ENCODE data around the gene GRID1. TPM values are rescaled to one million over a fixed set of nuclear protein-coding genes. Genes with fewer than 3 reads are reported as not detected.

Gene GRID1
- total and polyA plus RNA-seq, 9 of the 15 experiments (the other 6 are each of a cell fraction or from before 2014, with no cell fraction given) = 0.01 to 7.2 (median 1.2) TPM

- no peak for TF ChIP-seq ATF3 (IDR thresholded peaks at IDR 0.05)
- TF ChIP-seq ATF3 (CRISPR knock-in tag; conservative IDR thresholded peaks at IDR 0.05) = no peak
- TF ChIP-seq ARID4B (CRISPR knock-in tag; IDR thresholded peaks at IDR 0.05) = no peak
Observed at GRCh38 chr10:85874208-85874607, 492.4 kb downstream of the GRID1 start (continued).

GRCh38 chr10:85873063-85873462 is 493.5 kb downstream of the GRID1 start:
- DNase-seq (ENCODE audit: extremely low read depth in 1 of 4, low spot score in 3 of 4) = no peak
- no peak overlapping the region for H2AFZ ChIP-seq (ENCODE audit: low read depth, low read length)
- H3K4me3 ChIP-seq = no peak overlapping the region
- intact Hi-C loops (cut with micrococcal nuclease) (no loop called here), in situ Hi-C loops (cut with MboI) (no loop called here)
- no peaks in the 10 kb centered on the region; the same call in 1 of the 2 replicates for H4K20me1 ChIP-seq (replicated peaks; ENCODE audit: control insufficient read depth, insufficient read depth, low read length)
- H3K4me1 ChIP-seq (replicated peaks in 1 of 2; ENCODE audit: control insufficient read depth in 2 of 2, insufficient read depth in 2 of 2, low read length in 2 of 2) = no peaks in the 10 kb centered on the region
- H3K36me3 ChIP-seq (ENCODE audit: control insufficient read depth, insufficient read depth, low read length) = no peaks in the 10 kb centered on the region
- no peak overlapping the region for H3K9ac ChIP-seq (ENCODE audit: insufficient read depth in 1 of 2, low read depth in 2 of 2, low read length in 2 of 2)
- no peaks in the 10 kb centered on the region for H3K9me1 ChIP-seq (ENCODE audit: control insufficient read depth, insufficient read depth, low read length)
- no peaks in the 10 kb centered on the region for H3K9me3 ChIP-seq (replicated peaks; ENCODE audit: control insufficient read depth, insufficient read depth, low read depth, low read length)
- 2% methylated on average over 3 of the region's 3 CpGs for WGBS (ENCODE audit: insufficient coverage, low coverage, missing lambda C conversion rate)
- FAIRE-seq = no peak
- no peaks in the 10 kb centered on the region; a peak in 1 of 5 replicates for H3K27me3 ChIP-seq (ENCODE audit: control insufficient read depth in 2 of 2, insufficient read depth in 2 of 2, low read length in 2 of 2)
- no TSS peak for BruUV-seq (replicated peaks)
- no peaks in the 10 kb centered on the region for H3K79me2 ChIP-seq (ENCODE audit: control insufficient read depth, insufficient read depth, low read length)
- POLR2A ChIA-PET = no interaction called here
- CTCF ChIA-PET (ENCODE audit: low intra/inter-chr PET ratio) = no interaction called here
- H3K27ac ChIP-seq (ENCODE audit: extremely low read depth, low read depth, low read length) = no peak overlapping the region
- no peak for ATAC-seq
- H3K4me2 ChIP-seq (ENCODE audit: insufficient read depth, low read length) = no peak overlapping the region
- TF ChIP-seq PHB (CRISPR knock-in tag; IDR thresholded peaks at IDR 0.05) (no peak), CBX3 (IDR thresholded peaks at IDR 0.05; ENCODE audit: borderline replicate concordance in 1 of 2, low read length in 2 of 2) (no peak), ZBTB17 (CRISPR knock-in tag; IDR thresholded peaks at IDR 0.05) (no peak), ZFPM2 (CRISPR knock-in tag; IDR thresholded peaks at IDR 0.05) (no peak), POLR3G (IDR thresholded peaks at IDR 0.05; ENCODE audit: extremely low read depth, insufficient read length, insufficient replicate concordance) (no peak), PHTF2 (CRISPR knock-in tag; IDR thresholded peaks at IDR 0.05) (no peak), CREM (IDR thresholded peaks at IDR 0.05; ENCODE audit: low read depth) (no peak), HDAC1 (IDR thresholded peaks at IDR 0.05) (no peak), PTBP1 (IDR thresholded peaks at IDR 0.05; ENCODE audit: low read depth, low read length) (no peak), ZNF77 (CRISPR knock-in tag; IDR thresholded peaks at IDR 0.05) (no peak), NFE2 (IDR thresholded peaks at IDR 0.05; ENCODE audit: low read depth) (no peak)
- TF ChIP-seq, protein P1, sequence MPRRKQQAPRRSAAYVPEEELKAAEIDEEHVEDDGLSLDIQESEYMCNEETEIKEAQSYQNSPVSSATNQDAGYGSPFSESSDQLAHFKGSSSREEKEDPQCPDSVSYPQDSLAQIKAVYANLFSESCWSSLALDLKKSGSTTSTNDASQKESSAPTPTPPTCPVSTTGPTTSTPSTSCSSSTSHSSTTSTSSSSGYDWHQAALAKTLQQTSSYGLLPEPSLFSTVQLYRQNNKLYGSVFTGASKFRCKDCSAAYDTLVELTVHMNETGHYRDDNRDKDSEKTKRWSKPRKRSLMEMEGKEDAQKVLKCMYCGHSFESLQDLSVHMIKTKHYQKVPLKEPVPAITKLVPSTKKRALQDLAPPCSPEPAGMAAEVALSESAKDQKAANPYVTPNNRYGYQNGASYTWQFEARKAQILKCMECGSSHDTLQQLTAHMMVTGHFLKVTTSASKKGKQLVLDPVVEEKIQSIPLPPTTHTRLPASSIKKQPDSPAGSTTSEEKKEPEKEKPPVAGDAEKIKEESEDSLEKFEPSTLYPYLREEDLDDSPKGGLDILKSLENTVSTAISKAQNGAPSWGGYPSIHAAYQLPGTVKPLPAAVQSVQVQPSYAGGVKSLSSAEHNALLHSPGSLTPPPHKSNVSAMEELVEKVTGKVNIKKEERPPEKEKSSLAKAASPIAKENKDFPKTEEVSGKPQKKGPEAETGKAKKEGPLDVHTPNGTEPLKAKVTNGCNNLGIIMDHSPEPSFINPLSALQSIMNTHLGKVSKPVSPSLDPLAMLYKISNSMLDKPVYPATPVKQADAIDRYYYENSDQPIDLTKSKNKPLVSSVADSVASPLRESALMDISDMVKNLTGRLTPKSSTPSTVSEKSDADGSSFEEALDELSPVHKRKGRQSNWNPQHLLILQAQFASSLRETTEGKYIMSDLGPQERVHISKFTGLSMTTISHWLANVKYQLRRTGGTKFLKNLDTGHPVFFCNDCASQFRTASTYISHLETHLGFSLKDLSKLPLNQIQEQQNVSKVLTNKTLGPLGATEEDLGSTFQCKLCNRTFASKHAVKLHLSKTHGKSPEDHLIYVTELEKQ (CRISPR knock-in tag; IDR thresholded peaks at IDR 0.05) = no peak
